Right lobe of liver (tissue), 6 donors: ENCODE results near the gene MED15. TPM values are rescaled to one million over a fixed set of nuclear protein-coding genes. Genes with fewer than 3 reads are reported as not detected.

ENCODE experiments used
- ATAC-seq, 4 donors: fragments of 200-7000 bp; cut with Tn5 transposase; one replicate each; pipeline ENCODE4 v1.9.1; 2020; ENCODE audit warnings: mild to moderate bottlenecking in 4 of 4, moderate library complexity in 4 of 4
- DNase-seq, 3 donors: peaks; one replicate each; pipeline ENCODE4 v3.0.0-alpha.2; 2020
- H3K27ac ChIP-seq, 3 donors: fragments of 200-600 bp; one replicate each; pipeline ENCODE4 v1.8.0; 2022
- H3K27me3 ChIP-seq, 2 donors: fragments of 200-600 bp; one replicate each; pipeline ENCODE4 v1.8.0; 2022
- H3K36me3 ChIP-seq, 4 donors: fragments of 200-600 bp; sonication (generic) in 1 of 4; one replicate each; pipeline versions ENCODE4 v1.5.1 to v1.8.0; 2017 to 2022; ENCODE audit warnings: control low read depth in 1 of 4
- H3K4me1 ChIP-seq, 4 donors: fragments of 200-600 bp; sonication (generic) in 1 of 4; one replicate each; pipeline versions ENCODE4 v1.5.1 to v1.8.0; 2017 to 2022; ENCODE audit warnings: control low read depth in 1 of 4
- H3K4me3 ChIP-seq, 3 donors: fragments of 200-600 bp; one replicate each; pipeline ENCODE4 v1.8.0; 2022
- H3K9me3 ChIP-seq, 4 donors: fragments of 200-600 bp; sonication (generic) in 1 of 4; one replicate each; pipeline versions ENCODE4 v1.5.1 to v1.8.0; 2017 to 2022; ENCODE audit warnings: control low read depth in 1 of 4
- POLR2A ChIP-seq: fragments of 450-650 bp; IDR thresholded peaks from one replicate; pipeline ENCODE4 v1.6.1; 2017; ENCODE audit warnings: antibody characterized with exemption, mild to moderate bottlenecking
- WGBS: methylation state at CpG from one replicate; pipeline ENCODE4 v1.1.6; 2018; ENCODE audit warnings: low coverage, low lambda C conversion rate; ENCODE audit not compliant: insufficient coverage; ENCODE audit errors: missing lambda C conversion rate; 5-methylcytosine and 5-hydroxymethylcytosine counted together
- intact Hi-C, 2 donors: fragments of 100-400 bp; cut with DNase I; formaldehyde crosslinking; loops; one replicate each; pipeline versions ENCODE4 v1.11.2 to v1.14.1; 2022
- total RNA-seq, 6 experiments: library from RNA; depleted of rRNA in 2 of 6; stranded (reverse); fragments of >200 nt in 2 of 6; fragmentation: NEBNext Ultra II Directional in 3 of 6; extraction: Animal tissue kit (Norgen Biotek cat#: 25700) in 3 of 6; gene quantifications; one replicate each; pipeline versions ENCODE4 v1.1.0 to v1.2.4, GENCODE V29; 2016 to 2023
- TF ChIP-seq, protein P1 (sequence below), 4 donors: fragments of 200-600 bp in 3 of 4; fragments of 450-650 bp in 1 of 4; IDR thresholded peaks; one replicate each; pipeline versions ENCODE4 v1.5.1 to v1.8.0; 2016 to 2022; ENCODE audit warnings: antibody characterized with exemption in 4 of 4, mild to moderate bottlenecking in 2 of 4
- donor health status: DM: no; HTN: yes; CAD: no.
- donor health status: DM: no; HTN: no; CAD: no.
- donor health status: DM: no; HTN: no; CAD: no.
- donor health status: DM: no; HTN: yes; CAD: no.
- donor health status: DM: no; HTN: yes; CAD: no.

MED15 gene
- total RNA-seq, 6 experiments from 2014 or later: 15.7 to 34.7 (median 23.6) TPM

DNA sequence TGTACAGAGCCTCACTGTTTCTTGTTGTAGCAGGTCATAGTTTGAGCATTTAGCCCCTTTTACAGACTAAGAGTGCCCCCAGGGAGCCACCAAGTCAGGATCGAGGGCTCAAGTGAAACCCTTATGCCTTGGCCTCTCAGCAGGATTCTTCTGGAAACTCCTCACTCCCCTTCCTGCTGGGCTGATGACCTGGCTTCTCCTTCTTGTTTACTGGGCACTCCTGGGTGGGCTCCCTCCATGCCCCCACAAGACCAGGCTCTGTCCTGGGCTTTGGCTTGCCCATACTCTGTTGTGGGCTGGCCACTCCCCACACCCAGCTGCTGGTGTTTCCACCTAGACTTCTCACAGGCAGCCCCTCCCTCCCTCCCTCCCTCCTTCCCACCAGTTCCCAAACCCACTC is 69.6 kb downstream of the MED15 start:
- Histone ChIP-seq H3K27me3 (no peaks in the 10 kb centered on the region), H3K36me3 (peaks cover 10 to 48% (median 17%) of the 10 kb centered on the region in 4 donors), H3K4me1 (no peaks in the 10 kb centered on the region), H3K4me3 (no peak overlapping the region), H3K27ac (no peak overlapping the region), H3K9me3 (no peaks in the 10 kb centered on the region)
- TF ChIP-seq POLR2A: no peak
- TF ChIP-seq, protein P1, sequence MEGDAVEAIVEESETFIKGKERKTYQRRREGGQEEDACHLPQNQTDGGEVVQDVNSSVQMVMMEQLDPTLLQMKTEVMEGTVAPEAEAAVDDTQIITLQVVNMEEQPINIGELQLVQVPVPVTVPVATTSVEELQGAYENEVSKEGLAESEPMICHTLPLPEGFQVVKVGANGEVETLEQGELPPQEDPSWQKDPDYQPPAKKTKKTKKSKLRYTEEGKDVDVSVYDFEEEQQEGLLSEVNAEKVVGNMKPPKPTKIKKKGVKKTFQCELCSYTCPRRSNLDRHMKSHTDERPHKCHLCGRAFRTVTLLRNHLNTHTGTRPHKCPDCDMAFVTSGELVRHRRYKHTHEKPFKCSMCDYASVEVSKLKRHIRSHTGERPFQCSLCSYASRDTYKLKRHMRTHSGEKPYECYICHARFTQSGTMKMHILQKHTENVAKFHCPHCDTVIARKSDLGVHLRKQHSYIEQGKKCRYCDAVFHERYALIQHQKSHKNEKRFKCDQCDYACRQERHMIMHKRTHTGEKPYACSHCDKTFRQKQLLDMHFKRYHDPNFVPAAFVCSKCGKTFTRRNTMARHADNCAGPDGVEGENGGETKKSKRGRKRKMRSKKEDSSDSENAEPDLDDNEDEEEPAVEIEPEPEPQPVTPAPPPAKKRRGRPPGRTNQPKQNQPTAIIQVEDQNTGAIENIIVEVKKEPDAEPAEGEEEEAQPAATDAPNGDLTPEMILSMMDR (IDR thresholded peaks at IDR 0.05): no peak
- no peak for ATAC-seq
- no CpG with 5 or more reads among the region's 1 CpG for WGBS
- intact Hi-C loops: loop anchor here in 1 of 2 donors (10.0 kb wide), 1 partner anchor 52 kb away; no protein-coding TSS in a partner anchor
- no peak for DNase-seq

DNA sequence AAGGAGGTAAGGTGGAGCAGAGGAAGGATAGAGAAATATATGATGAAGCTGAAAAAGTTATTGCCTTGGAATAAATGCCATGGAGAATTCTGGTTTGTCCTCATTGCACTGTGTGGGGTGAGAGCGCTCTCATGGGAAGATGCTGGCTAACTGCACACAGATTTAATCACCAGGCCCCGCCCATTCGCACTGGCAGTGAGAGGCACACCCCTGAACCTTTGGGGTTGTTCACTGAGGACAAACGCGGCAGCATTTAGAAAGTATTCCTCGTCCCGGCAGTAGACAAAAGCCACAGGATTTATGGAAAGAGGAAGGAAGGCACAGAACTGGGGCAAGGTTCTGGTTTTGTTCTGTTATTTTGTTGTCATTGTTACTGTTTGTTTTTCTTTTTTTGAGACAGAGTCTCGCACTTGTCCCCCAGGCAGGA is 70.2 kb downstream of the MED15 start:
- Histone ChIP-seq H3K36me3 (peaks cover 10 to 43% (median 14%) of the 10 kb centered on the region in 4 donors), H3K4me3 (no peak overlapping the region), H3K27ac (no peak overlapping the region), H3K9me3 (no peaks in the 10 kb centered on the region), H3K27me3 (no peaks in the 10 kb centered on the region), H3K4me1 (no peaks in the 10 kb centered on the region)
- ATAC-seq (no peak), DNase-seq (no peak)
- 100% methylated on average over 1 of the region's 8 CpGs for WGBS
- TF ChIP-seq, protein P1 (IDR thresholded peaks at IDR 0.05): no peak
- TF ChIP-seq POLR2A: no peak
- intact Hi-C loops: loop anchor here in 1 of 2 donors (10.0 kb wide), 1 partner anchor 53 kb away; no protein-coding TSS in a partner anchor

DNA sequence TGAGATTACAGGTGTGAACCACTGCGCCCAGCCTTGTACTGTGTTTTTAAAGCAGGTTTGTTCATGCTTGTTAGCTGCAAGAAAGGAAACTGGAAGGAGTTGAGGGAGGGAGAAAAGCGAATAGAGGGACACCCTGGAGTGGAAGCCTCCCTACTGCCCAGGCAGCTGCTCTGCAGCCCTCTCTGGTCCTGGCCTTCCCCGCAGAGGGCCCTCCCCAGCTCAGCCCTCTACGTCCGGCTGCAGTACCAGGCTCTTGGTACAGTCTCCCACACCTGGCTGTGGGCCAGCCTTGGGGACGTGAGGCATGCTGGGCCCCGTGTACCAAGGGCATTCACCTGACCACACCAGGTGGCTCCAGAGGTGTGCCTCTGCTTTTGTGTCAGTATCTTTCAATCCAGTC is 70.8 kb downstream of the MED15 start:
- intact Hi-C loops: loop anchor here in 1 of 2 donors (10.0 kb wide), 1 partner anchor 53 kb away; no protein-coding TSS in a partner anchor

GRCh38 chr22:20578707-20579106 is 71.3 kb downstream of the MED15 start:
- Histone ChIP-seq H3K36me3 (peaks cover 10 to 45% (median 17%) of the 10 kb centered on the region in 4 donors), H3K9me3 (no peaks in the 10 kb centered on the region), H3K4me3 (no peak overlapping the region), H3K4me1 (no peaks in the 10 kb centered on the region), H3K27ac (no peak overlapping the region), H3K27me3 (no peaks in the 10 kb centered on the region)
- no peak for ATAC-seq
- WGBS: no CpG with 5 or more reads among the region's 5 CpGs
- no peak for DNase-seq
- TF ChIP-seq, protein P1 (IDR thresholded peaks at IDR 0.05): no peak
- TF ChIP-seq POLR2A: no peak
- intact Hi-C loops: loop anchor here in 1 of 2 donors (10.0 kb wide), 1 partner anchor 54 kb away; no protein-coding TSS in a partner anchor

More for the DNA sequence above, 70.8 kb downstream of the MED15 start:
- DNase-seq (no peak), ATAC-seq (peak in 2 of 4 donors; percentile 10 to 13)
- Histone ChIP-seq H3K27me3 (no peaks in the 10 kb centered on the region), H3K27ac (no peak overlapping the region), H3K4me1 (no peaks in the 10 kb centered on the region), H3K4me3 (no peak overlapping the region), H3K9me3 (no peaks in the 10 kb centered on the region), H3K36me3 (peaks cover 10 to 45% (median 14%) of the 10 kb centered on the region in 4 donors)
- TF ChIP-seq POLR2A: no peak
- TF ChIP-seq, protein P1 (IDR thresholded peaks at IDR 0.05): no peak
- WGBS: 100% methylated on average over 1 of the region's 7 CpGs
